HG02943 (cell line): ENCODE results near the gene RNF103.
A peak's percentile ranks its signal among the peaks of the same experiment; 100 is the strongest.

Experiments used
- ATAC-seq: cut with Tn5 transposase; IDR thresholded peaks from one replicate; pipeline ENCODE4 v1.9.1; 2021; ENCODE audit warnings: mild to moderate bottlenecking, low read depth, moderate library complexity; ENCODE audit not compliant: unreplicated experiment

Gene RNF103

DNA sequence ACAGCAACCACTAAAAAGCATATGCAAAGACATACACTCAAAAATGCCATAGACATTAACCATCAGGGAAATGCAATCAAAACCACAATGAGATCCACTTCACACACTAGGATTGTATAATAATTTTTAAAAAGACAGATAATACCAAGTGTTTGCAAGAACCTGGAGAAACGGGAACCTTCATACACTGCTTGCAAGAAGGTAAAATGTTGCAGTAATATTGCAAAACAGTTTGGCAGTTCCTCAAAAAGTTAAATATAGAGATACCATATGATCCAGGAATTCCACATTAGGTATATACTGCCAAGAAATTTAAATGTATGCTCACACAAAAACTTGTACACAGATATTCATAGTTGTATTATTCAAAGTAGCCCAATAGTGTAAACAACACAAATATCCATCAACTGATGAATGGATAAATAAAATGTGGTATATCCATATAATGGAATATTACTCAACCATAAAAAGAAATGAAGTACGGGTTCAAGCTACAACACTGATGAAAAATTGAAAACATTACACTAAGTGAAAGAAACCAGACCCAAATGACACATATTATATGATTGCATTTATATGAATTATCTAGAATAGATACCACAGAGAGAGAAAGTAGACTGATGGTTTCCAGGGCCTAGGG, 45.7 kb downstream of the RNF103 start:
- no peak for ATAC-seq

DNA sequence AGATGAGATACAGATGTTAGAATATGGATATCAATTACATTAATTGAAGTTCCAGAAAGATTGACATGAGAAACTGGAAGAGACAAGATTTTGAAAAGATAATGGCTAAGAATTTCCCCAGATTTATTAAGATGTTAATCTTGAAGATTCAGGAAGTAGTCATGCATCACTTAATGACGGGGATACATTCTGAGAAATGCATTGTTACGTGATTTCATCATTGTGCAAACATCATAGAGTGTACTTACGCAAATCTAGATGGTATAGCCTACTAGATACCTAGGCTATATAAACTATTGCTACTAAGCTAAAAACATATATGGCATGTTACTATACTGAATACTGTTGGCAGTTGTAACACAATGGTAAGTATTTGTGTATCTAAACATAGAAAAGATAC, 53.6 kb downstream of the RNF103 start:
- no peak for ATAC-seq

DNA sequence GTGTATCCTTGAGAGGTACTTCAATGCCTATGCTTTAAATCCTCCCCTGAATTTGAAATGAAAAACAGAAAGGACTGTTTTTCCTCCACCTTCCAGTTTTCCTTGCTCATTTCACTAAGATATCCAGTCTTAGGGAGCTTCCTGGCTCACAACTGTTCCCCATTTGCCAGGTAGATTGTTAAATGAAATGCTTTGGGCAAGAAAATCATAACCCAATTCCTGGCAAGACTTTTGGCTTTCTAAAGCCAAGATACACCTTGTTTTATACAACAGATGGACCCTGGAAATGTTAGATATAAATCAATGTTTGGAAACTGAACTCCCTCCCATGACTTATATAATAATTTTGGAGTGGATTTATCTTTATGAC, 56.9 kb downstream of the RNF103 start:
- ATAC-seq: no peak

DNA sequence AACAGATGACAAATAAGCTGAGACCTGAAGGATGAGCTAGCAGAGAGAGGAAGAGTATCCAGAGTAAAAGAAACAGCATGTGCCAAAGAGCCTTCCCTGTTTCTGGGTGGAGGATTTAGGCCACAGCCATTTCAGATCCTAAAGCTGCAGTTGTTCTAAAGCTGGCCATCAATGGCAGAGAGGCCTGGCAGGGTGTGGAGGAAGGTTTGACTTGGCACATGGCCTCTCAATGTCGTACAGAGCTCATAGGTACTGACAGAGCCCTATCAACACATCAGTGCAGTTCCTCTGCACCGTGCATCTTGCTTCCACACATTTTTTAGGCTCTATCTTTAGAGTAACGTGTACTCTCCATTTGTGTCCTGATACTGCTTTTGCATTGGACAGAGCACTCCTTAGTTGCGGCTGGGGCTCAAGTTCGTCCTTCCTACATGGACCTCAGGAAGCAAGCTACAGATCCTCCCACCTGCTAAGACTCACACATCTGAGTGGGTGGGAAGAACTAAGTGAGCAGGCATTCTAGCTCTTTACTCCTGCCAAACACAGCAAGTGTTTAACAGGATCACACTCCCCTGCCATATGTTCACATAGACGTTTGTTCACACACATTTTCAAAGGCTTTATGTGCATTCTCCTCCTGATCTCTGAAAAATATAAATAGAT, 57.4 kb downstream of the RNF103 start:
- no peak for ATAC-seq

DNA sequence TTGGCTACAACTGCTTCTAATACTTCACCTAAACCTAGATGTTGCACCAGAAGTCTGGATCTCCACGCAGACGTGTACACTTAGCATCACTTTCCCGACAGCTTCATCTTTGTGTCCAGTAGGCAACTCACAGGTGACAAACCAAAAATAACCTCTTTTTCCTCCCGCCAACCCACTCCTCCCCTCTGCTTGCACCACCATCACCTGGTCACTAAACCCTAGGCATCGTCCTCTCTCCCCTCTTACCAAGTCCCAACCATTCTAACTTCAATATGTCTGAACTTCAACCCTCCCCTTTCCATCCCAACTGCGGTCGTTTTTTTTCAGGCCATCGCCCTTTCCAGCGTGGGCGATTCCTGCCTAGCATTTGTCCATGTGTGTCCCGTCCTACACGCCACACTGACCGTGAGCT, 60.0 kb downstream of the RNF103 start:
- ATAC-seq: no peak

DNA sequence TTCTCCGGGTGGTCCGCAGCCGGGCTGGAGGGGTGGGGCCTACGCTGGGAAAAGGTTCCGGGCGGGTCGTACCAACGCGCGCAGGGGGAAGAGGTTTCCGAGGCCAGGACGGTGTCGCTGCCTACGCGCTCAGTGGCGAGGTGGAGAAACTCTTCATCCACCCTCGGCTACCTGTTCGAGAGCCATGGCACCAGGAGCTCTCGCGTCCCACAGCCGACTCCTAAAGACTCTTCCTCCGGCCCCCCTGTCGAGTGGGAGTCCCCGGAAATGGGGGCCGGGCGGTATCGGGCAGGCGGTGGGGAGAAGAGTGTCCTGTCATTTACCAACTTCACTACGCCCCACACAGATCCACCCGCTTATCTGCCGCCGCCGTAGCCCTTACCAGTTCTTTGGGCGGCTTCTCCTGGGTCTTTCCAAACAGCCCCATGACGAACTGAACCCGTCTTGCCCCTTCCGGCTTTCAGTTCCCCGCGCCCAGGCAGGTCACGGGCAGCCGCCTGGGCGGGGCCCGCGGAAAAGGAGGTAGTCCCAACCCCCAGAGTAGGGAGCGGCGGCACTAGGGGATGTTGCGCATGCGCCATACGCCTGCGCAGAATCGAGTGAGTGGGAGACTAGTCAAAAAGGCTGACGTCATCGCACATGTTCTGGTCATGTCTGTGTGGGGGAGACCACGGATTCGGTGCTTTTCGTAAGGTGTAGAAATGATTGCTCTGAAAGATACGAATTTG, 60.6 kb downstream of the RNF103 start, which contains the start of gene CHMP3:
Gene CHMP3, minus strand, starts transcription at position 522 of the 728 bp plus-strand sequence. Its CDS starts 95 bp downstream, at position 427.
- ATAC-seq: peak; percentile 87

DNA sequence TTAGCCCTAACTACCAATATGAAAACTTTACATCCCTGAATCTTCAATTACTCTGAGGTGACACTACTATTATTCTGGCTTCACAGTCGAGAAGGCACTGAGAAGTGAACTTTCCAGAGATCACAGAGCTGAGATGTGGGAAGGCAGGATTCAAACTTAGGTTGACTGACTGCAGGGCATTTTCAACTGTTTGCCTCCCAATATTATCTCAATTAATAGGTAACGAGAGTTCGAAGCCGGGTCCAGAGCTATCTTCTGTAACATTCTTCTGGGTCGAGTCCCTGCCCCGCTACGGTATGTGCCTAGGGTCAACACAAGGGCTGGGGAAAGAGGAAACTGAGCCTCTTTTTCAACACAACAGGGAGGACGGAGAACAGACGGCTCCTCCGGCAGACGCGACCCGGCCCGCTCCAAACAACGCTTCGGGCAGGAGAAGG, 61.2 kb downstream of the RNF103 start:
- peak; percentile 21 for ATAC-seq

DNA sequence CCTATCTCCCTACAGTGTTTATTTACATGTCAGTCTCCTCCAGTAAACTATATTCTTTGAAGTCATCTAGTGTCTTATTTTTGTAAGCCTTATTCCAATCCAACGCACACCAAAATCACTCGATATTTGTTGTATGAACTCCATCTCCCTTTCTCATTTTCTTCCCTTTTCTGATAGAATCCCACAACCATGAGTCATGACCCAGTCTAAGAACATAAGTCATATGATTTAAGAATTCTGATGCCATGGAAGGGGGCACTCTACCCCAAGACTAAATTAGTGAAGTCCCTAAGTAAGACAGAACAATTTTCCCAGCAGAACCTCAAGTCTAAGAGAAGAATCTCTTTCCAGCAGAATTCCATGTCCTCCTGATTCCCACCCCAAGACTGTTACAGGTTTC, 65.8 kb downstream of the RNF103 start:
- no peak for ATAC-seq

DNA sequence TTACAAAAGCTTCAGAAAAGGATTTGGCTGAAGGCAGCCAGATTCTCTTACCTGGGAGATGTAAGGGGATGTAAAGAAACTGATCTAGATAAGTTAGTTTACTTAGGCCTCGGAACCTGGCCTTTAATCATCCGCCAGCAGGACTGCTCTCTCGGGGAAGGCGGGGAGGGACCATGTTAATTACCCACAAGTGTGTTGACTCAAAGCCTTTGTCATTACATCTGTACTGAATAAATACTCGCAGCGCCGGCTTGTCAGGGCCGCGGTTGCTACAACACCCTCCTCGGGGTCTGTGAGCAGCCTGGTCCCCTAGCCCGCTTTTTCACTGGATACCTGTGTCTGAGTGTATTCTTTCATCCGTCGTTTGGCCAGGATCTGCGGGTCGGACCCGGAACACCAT, 67.2 kb downstream of the RNF103 start:
- no peak for ATAC-seq
